H1 (cell line): ENCODE data around the gene MROH2A. TPM values are rescaled to one million over a fixed set of nuclear protein-coding genes. Genes with fewer than 3 reads are reported as not detected.

Source experiments
- RAD21 ChIP-seq, 2 experiments: IDR thresholded peaks in 1 of 2; conservative IDR thresholded peaks in 1 of 2; 2 replicates each; pipeline ENCODE4 v1.6.1; 2011; ENCODE audit warnings: low read depth in 2 of 2, low read length in 2 of 2, improper control_type of control experiment in 1 of 2, inconsistent platforms in 1 of 2, mild to moderate bottlenecking in 1 of 2, moderate library complexity in 1 of 2
- RNF2 ChIP-seq: fragments of 200-900, 300-1000 bp; sonication (generic); IDR thresholded peaks from 2 replicates; pipeline ENCODE4 v1.7.1; 2016; ENCODE audit warnings: borderline replicate concordance, low read depth, mild to moderate bottlenecking, antibody characterized with exemption, low read length; ENCODE audit not compliant: poor library complexity, severe bottlenecking; ENCODE audit errors: missing control alignments
- SRF ChIP-seq: IDR thresholded peaks from 2 replicates; pipeline ENCODE4 v1.6.1; 2011; ENCODE audit warnings: mild to moderate bottlenecking, low read depth, low read length, moderate library complexity
- polyA plus RNA-seq, 7 experiments: library from polyadenylated mRNA; depleted of rRNA in 3 of 7; stranded (reverse) in 5 of 7; unstranded in 2 of 7; fragments of >200 nt in 5 of 7; fragments of 200-250 nt in 2 of 7; gene quantifications; 1 replicate in 5 of 7; 2 replicates in 1 of 7; 4 replicates in 1 of 7; pipeline versions ENCODE4 v1.2.1 to v1.2.3, GENCODE V29; 2011 to 2013; ENCODE audit warnings: missing spikeins in 2 of 7, mixed read lengths in 2 of 7
- total RNA-seq: library from RNA; stranded (reverse); fragmentation: NEBNext Ultra II Directional; extraction: Animal tissue kit (Norgen Biotek cat#: 25700); gene quantifications from 2 replicates; pipeline ENCODE4 v1.2.1, GENCODE V29; 2021
- TF ChIP-seq, protein P1 (sequence below): fragments of 300-600 bp; sonication (generic); IDR thresholded peaks from 2 replicates; pipeline ENCODE4 v1.7.1; 2012; ENCODE audit warnings: low read length, moderate library complexity, mild to moderate bottlenecking, inconsistent platforms; ENCODE audit not compliant: insufficient replicate concordance

Gene MROH2A
- total and polyA plus RNA-seq, 2 of the 8 experiments (the other 6 are each of a cell fraction or from before 2014, with no cell fraction given): not detected

GRCh38 chr2:233838251-233838650 lies 60.1 kb downstream of the MROH2A start (continued):
- TF ChIP-seq, protein P1, sequence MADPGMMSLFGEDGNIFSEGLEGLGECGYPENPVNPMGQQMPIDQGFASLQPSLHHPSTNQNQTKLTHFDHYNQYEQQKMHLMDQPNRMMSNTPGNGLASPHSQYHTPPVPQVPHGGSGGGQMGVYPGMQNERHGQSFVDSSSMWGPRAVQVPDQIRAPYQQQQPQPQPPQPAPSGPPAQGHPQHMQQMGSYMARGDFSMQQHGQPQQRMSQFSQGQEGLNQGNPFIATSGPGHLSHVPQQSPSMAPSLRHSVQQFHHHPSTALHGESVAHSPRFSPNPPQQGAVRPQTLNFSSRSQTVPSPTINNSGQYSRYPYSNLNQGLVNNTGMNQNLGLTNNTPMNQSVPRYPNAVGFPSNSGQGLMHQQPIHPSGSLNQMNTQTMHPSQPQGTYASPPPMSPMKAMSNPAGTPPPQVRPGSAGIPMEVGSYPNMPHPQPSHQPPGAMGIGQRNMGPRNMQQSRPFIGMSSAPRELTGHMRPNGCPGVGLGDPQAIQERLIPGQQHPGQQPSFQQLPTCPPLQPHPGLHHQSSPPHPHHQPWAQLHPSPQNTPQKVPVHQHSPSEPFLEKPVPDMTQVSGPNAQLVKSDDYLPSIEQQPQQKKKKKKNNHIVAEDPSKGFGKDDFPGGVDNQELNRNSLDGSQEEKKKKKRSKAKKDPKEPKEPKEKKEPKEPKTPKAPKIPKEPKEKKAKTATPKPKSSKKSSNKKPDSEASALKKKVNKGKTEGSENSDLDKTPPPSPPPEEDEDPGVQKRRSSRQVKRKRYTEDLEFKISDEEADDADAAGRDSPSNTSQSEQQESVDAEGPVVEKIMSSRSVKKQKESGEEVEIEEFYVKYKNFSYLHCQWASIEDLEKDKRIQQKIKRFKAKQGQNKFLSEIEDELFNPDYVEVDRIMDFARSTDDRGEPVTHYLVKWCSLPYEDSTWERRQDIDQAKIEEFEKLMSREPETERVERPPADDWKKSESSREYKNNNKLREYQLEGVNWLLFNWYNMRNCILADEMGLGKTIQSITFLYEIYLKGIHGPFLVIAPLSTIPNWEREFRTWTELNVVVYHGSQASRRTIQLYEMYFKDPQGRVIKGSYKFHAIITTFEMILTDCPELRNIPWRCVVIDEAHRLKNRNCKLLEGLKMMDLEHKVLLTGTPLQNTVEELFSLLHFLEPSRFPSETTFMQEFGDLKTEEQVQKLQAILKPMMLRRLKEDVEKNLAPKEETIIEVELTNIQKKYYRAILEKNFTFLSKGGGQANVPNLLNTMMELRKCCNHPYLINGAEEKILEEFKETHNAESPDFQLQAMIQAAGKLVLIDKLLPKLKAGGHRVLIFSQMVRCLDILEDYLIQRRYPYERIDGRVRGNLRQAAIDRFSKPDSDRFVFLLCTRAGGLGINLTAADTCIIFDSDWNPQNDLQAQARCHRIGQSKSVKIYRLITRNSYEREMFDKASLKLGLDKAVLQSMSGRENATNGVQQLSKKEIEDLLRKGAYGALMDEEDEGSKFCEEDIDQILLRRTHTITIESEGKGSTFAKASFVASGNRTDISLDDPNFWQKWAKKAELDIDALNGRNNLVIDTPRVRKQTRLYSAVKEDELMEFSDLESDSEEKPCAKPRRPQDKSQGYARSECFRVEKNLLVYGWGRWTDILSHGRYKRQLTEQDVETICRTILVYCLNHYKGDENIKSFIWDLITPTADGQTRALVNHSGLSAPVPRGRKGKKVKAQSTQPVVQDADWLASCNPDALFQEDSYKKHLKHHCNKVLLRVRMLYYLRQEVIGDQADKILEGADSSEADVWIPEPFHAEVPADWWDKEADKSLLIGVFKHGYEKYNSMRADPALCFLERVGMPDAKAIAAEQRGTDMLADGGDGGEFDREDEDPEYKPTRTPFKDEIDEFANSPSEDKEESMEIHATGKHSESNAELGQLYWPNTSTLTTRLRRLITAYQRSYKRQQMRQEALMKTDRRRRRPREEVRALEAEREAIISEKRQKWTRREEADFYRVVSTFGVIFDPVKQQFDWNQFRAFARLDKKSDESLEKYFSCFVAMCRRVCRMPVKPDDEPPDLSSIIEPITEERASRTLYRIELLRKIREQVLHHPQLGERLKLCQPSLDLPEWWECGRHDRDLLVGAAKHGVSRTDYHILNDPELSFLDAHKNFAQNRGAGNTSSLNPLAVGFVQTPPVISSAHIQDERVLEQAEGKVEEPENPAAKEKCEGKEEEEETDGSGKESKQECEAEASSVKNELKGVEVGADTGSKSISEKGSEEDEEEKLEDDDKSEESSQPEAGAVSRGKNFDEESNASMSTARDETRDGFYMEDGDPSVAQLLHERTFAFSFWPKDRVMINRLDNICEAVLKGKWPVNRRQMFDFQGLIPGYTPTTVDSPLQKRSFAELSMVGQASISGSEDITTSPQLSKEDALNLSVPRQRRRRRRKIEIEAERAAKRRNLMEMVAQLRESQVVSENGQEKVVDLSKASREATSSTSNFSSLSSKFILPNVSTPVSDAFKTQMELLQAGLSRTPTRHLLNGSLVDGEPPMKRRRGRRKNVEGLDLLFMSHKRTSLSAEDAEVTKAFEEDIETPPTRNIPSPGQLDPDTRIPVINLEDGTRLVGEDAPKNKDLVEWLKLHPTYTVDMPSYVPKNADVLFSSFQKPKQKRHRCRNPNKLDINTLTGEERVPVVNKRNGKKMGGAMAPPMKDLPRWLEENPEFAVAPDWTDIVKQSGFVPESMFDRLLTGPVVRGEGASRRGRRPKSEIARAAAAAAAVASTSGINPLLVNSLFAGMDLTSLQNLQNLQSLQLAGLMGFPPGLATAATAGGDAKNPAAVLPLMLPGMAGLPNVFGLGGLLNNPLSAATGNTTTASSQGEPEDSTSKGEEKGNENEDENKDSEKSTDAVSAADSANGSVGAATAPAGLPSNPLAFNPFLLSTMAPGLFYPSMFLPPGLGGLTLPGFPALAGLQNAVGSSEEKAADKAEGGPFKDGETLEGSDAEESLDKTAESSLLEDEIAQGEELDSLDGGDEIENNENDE: no peak
- no peak for TF ChIP-seq RAD21 (IDR thresholded peaks at IDR 0.05 in 1 of 2, conservative IDR thresholded peaks at IDR 0.05 in 1 of 2; ENCODE audit: low read depth in 2 of 2, low read length in 2 of 2)
- no peak for TF ChIP-seq SRF
- no peak for TF ChIP-seq RNF2
